ENCODE data around the gene FCRL6. TPM values are rescaled to one million over a fixed set of nuclear protein-coding genes. Genes with fewer than 3 reads are reported as not detected.

FCRL6 gene
- total and polyA plus RNA-seq, 2 experiments from 2014 or later = not detected

DNA sequence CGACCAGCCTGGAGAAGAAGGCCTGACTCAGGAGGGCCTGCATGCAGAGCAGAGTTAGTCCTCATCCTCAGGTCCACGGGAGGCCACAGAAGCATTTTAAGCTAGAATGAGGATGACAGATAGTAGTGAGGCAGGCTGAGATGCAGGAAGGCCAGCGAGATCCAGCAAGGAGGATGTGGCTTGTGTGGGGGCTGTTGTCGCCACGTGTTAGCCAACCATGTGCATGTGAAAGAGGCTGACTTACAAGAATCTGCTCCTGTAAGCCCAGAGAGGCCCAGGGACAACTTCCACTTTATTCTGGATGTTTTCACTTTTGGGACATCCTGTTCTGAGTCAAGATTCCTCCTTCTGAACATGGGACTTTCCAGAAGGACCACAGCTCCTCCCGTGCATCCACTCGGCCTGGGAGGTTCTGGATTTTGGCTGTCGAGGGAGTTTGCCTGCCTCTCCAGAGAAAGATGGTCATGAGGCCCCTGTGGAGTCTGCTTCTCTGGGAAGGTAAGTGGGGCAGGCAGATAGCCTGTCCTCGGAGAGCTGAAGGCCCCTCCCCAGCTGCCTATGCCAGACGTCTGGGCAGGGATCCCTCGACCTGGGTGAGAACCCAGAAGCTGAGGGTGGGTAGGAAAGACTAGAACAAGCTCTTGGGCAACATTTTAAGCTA is 24.4 kb downstream of the FCRL6 start, which contains the start of gene SLAMF8:
TSS of gene SLAMF8 (plus strand) at position 433 of the 661 bp plus-strand sequence. CDS start at position 459, 26 bp downstream.
- Histone ChIP-seq H3K4me1 (ENCODE audit: low read depth) (no peaks in the 10 kb centered on the region), H3K36me3 (no peaks in the 10 kb centered on the region), H3K9me3 (ENCODE audit: low read depth) (no peaks in the 10 kb centered on the region), H3K27me3 (no peaks in the 10 kb centered on the region), H3K27ac (no peak within 1 kb of the TSS), H3K4me3 (no peak within 1 kb of the TSS)
- peak in 1 of 2 donors; percentile 44 for DNase-seq (ENCODE audit: low read depth in 1 of 2, low spot score in 1 of 2)
- TF ChIP-seq, protein P1, sequence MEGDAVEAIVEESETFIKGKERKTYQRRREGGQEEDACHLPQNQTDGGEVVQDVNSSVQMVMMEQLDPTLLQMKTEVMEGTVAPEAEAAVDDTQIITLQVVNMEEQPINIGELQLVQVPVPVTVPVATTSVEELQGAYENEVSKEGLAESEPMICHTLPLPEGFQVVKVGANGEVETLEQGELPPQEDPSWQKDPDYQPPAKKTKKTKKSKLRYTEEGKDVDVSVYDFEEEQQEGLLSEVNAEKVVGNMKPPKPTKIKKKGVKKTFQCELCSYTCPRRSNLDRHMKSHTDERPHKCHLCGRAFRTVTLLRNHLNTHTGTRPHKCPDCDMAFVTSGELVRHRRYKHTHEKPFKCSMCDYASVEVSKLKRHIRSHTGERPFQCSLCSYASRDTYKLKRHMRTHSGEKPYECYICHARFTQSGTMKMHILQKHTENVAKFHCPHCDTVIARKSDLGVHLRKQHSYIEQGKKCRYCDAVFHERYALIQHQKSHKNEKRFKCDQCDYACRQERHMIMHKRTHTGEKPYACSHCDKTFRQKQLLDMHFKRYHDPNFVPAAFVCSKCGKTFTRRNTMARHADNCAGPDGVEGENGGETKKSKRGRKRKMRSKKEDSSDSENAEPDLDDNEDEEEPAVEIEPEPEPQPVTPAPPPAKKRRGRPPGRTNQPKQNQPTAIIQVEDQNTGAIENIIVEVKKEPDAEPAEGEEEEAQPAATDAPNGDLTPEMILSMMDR (IDR thresholded peaks at IDR 0.05; ENCODE audit: low read depth, low read length) = no peak

DNA sequence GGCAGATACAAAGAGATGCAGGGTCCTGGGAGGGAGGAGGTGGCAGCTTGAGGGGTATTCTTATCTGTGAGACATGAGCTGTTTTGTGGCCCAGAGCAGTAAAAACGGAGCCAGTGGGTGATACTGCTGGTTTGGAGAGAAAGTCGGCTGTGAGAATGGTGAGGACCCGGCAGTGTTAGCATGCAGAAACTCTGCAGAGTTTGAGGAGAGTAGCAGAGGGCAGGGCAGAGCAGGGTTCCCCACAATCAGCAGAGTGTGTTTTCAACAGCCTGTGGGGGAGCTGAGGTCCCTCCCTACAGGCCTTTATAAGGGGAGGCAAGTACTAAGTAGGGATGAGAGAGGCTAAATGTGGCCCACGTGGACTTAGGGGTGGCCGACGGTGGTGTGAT is 24.9 kb downstream of the FCRL6 start:
- no peaks in the 10 kb centered on the region for H3K27me3 ChIP-seq

DNA sequence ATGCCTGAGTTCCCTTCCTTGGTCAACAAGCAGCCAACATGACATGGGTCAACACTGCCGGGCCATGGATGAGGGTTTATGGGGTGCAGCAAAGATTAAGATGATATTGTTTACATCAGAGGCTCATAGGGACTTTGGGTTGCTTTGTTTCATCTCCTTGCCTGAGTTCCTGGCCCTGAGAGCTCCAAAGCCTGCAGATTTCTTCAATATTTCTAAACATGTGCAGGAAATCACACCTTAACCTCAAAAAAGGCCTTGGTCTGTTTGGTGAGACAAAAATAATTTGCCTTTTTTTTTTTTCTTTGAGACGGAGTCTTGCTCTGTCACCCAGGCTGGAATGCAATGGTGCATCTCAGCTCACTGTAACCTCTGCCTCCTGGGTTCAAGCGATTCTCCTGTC is 25.4 kb downstream of the FCRL6 start:
- Histone ChIP-seq H3K4me1 (ENCODE audit: low read depth) (no peaks in the 10 kb centered on the region), H3K27me3 (no peaks in the 10 kb centered on the region), H3K27ac (no peak overlapping the region), H3K36me3 (no peaks in the 10 kb centered on the region), H3K4me3 (no peak overlapping the region), H3K9me3 (ENCODE audit: low read depth) (no peaks in the 10 kb centered on the region)
- DNase-seq (ENCODE audit: low read depth in 1 of 2, low spot score in 1 of 2) = no peak
- TF ChIP-seq, protein P1 (IDR thresholded peaks at IDR 0.05; ENCODE audit: low read depth, low read length) = no peak

More for the DNA sequence above, 24.9 kb downstream of the FCRL6 start:
- Histone ChIP-seq H3K4me1 (ENCODE audit: low read depth) (no peaks in the 10 kb centered on the region), H3K36me3 (no peaks in the 10 kb centered on the region), H3K4me3 (no peak overlapping the region), H3K27ac (no peak overlapping the region), H3K9me3 (ENCODE audit: low read depth) (no peaks in the 10 kb centered on the region)
- no peak for DNase-seq (ENCODE audit: low read depth in 1 of 2, low spot score in 1 of 2)
- TF ChIP-seq, protein P1 (IDR thresholded peaks at IDR 0.05; ENCODE audit: low read depth, low read length) = no peak

DNA sequence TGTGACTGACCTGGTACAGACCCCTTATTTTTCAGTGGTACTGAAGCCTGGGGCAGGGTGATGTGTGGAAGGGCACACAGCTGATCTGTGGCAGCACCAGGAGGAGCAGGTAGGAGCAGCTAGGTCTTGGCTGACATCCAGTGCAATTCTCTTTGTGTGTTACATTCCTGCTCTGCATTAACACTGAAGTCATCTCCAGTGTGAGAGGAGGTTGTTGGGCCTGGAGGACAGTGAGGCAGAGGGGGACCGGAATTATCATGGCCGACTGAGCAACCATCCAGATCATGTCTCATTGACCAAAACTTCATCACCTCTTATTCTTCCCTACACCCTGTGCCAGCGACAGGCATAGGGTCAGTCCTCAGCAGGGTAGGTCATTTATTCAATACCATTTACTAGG is 26.0 kb downstream of the FCRL6 start:
- Histone ChIP-seq H3K27ac (no peak overlapping the region), H3K4me3 (no peak overlapping the region), H3K9me3 (ENCODE audit: low read depth) (no peaks in the 10 kb centered on the region), H3K36me3 (no peaks in the 10 kb centered on the region), H3K4me1 (ENCODE audit: low read depth) (no peaks in the 10 kb centered on the region), H3K27me3 (no peaks in the 10 kb centered on the region)
- no peak for DNase-seq (ENCODE audit: low read depth in 1 of 2, low spot score in 1 of 2)
- TF ChIP-seq, protein P1 (IDR thresholded peaks at IDR 0.05; ENCODE audit: low read depth, low read length) = no peak

DNA sequence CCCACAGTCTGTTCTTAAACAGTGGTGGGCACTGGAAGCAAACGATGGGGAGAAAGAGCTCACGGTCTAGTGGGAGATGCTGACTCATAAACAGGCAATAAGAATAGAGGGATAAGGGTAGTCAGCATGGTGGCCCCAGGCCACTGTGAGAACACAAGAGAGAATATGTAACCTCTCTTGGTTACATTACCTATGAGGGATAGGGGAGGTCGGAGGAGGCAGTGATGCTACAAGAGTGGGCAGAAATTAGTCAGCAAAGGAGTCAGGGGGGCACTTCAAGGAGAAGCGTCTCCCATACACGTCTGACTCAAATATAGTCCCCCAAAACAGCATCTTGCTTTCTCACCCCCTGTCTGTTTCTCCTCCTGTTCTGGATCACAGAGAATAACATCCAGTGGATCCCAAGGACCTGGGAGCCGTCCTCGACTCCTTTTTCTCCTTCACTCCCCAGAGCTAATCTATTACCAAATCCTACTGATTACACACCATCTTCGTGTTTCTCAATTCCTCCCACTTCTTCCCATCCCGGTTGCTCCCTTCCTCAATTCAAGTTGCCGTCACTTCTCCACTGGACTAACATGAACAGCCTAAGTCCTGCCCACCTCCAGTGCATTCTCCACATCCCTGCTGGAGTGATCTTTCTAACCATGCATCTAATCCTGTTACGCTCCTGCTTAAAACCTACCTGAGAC is 26.6 kb downstream of the FCRL6 start:
- no peak overlapping the region for H3K27ac ChIP-seq
- no peaks in the 10 kb centered on the region for H3K27me3 ChIP-seq
- no peaks in the 10 kb centered on the region for H3K9me3 ChIP-seq (ENCODE audit: low read depth)
- peak in 1 of 2 donors; percentile 24 for DNase-seq (ENCODE audit: low read depth in 1 of 2, low spot score in 1 of 2)
- TF ChIP-seq, protein P1 (IDR thresholded peaks at IDR 0.05; ENCODE audit: low read depth, low read length) = no peak
- H3K4me1 ChIP-seq (ENCODE audit: low read depth) = no peaks in the 10 kb centered on the region
- H3K36me3 ChIP-seq = no peaks in the 10 kb centered on the region
- H3K4me3 ChIP-seq = no peak overlapping the region
